NCI-H2227 treated with DMSO at 0.1 percent for 48 hours (cell line): ENCODE measurements around the gene SLC44A2.

ENCODE experiments used
- DNase-seq: peaks from one replicate; lab custom pipeline; 2025; lab: John Stamatoyannopoulos, UW

Gene SLC44A2

DNA sequence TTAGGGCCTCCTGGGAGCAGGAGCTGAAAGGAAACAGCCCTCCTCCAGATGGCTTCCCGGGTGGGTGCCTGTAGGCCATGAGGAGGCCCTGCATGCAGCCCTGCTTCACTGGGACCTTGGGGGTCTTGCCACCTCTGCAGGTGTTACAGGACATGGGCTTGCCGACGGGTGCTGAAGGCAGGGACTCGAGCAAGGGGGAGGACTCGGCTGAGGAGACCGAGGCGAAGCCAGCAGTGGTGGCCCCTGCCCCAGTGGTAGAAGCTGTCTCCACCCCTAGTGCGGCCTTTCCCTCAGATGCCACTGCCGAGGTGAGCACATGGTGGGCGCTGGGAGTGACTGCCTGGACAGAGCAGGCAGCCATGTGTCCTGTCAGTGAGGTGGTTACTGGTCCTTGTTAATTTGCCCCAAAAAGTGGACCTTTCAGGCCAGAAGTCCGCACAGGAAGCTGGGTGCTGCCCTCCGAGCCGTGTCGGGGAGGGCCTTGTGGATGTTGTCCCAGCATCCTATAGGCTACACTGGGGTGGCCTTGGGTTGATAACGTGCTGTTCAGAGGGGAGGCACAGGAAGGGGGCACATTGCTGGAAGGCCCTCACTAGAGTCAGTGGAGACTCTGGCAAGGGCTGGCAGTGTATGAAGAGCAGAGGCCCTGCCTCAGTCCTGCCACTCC, 57.2 kb downstream of the SLC44A2 start:
- no peak for DNase-seq

- DNase-seq: no peak
These were observed 57.7 kb downstream of the SLC44A2 start for GRCh38 chr19:10683064-10683426.

DNA sequence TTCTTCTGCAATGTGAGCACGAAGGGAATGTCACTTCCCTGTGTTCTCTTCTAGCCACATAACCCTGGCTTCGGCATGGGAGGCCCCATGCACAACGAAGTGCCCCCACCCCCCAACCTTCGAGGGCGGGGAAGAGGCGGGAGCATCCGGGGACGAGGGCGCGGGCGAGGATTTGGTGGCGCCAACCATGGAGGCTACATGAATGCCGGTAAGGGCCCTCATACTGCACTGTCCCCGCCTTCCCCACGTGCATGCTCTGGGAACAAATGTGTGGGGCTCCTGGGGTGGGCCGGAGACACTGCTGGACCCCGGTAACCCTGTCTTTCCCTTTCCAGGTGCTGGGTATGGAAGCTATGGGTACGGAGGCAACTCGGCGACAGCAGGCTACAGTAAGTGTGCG, 58.2 kb downstream of the SLC44A2 start:
- no peak for DNase-seq

DNA sequence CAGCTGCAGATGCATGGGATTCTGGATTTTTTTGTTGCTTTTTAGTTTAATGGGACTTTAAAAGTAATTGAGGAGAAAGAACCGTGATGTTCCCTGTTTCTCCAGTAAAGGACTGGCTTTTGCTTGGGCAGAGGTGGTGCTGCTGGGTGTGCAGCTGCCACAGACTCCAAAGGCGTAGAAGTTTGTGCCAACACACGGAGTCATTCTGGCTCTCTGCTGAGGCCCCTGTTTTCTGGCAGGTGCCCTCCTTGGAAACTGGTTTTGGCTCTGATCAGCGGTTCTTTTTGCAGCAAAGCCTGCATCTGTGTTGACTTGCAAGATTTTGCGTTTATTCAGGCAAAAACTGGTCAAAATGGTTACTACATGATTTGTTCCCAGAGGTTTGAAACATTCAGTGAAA, 59.9 kb downstream of the SLC44A2 start:
- no peak for DNase-seq

- DNase-seq: no peak
These were observed 60.8 kb downstream of the SLC44A2 start for GRCh38 chr19:10686193-10686592.

DNA sequence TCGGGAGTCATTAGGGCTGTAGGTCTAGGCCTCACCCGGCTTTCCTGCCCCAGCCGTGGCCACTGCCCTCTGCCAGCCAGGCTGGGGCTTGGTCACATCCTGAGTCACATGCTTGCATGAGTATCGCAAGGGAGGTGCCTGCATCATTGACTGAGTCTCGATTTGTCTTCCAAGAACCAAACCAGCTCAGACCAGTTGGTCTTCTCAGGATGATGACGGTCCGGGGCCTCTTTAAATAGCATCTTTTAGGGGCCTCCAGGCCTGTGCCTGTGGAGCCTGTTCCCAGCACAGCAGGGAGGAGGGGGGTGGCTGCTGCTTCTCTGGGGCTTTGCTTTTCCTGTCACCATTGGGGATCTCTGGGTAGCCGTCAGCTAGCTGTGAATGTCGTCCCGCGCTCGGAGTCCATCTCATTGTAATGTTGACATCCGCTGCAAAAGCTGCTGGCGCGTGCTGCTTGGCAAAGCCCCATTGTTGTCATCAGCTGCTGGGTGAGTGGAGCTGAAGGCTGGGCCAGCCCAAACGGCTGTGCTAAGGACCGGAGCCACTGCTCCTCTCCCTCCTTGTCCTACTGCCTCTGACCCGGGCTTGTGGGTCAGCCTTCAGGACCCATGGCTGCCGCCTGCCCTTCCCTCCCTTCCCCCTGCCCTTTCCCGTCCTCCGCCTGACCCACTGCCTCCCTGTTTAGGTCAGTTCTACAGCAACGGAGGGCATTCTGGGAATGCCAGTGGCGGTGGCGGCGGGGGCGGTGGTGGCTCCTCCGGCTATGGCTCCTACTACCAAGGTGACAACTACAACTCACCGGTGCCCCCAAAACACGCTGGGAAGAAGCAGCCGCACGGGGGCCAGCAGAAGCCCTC, 61.5 kb downstream of the SLC44A2 start:
- no peak for DNase-seq

- no peak for DNase-seq
These were observed 62.4 kb downstream of the SLC44A2 start for GRCh38 chr19:10687518-10688288.

DNA sequence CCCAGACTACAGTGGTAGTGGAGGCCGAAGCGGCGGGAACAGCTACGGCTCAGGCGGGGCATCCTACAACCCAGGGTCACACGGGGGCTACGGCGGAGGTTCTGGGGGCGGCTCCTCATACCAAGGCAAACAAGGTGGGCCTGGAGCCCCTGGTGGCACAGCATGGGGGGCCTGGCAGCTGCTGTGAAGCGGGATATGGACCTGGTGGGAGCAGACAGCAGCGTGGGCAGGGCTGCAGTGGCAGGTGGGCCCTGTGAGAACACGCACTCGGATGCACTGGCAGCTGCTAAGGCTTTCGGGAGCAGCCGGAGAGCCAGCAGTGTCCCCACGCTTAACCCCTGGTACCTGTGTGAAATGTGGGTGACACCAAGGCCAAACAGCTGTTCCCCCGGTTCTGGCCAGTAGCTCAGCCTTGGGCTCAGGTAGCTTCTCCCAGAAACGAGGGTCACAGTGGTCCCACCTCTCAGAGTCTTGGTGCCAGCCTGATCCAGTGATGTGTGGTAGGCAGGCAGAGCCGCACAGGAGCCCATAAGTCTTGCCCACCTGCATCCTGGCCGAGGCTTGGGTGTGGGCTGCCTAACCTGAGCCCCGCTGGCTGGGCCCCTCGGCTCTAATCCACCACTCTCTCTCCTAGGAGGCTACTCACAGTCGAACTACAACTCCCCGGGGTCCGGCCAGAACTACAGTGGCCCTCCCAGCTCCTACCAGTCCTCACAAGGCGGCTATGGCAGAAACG, 63.4 kb downstream of the SLC44A2 start:
- no peak for DNase-seq

DNA sequence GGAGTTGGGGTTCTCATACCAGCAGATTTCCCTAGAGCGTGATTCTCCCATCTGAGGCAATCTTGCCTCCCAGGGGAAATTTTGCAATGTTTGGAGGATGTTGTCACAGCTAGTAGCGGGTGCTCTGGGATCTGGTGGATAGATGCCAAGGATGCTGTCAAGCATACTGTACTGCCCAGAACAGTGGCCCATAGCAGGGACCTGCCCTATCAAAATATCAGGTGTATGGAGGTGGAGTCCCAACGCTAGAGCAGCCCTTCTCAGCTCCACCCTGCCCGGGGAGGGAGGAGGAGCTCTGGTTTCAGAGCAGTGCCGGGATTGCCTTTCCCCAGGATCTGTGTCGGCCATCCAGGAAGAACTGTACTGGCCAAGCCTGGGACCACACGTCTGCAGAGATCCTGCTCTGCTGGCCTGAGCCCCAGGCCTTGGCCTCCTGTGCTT, 65.0 kb downstream of the SLC44A2 start:
- no peak for DNase-seq

GRCh38 chr19:10691178-10691881, 66.0 kb downstream of the SLC44A2 start:
- no peak for DNase-seq

- DNase-seq: no peak
These were observed 66.5 kb downstream of the SLC44A2 start for GRCh38 chr19:10691883-10692282.

DNA sequence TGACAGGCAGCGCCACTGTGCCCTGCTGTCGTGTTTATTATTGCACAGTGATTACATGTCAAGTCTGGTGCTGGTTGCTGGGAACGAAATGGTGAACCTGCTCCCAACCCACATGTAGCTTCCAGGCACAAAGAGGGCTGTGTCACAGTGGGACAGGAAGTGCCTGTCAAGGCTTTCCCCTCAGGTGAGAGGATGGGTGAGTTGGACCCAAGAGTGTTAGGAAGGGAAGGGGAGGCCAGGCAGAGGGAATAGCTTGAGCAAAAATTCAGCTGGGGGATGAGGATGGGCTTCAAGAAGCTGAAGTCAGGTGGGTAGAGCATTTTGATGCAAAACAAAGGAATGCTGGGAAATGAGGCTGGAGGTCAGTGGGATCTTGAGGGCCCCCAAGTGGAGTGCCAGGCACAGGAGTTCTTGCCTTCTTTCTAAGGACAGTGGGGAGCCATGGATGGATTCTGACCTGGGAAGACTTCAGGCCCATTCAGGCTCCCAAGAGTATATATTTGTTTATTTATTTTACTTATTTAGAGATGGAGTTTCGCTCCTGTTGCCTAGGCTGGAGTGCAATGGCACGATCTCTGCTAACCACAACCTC, 67.4 kb downstream of the SLC44A2 start:
- DNase-seq: no peak
